Measurements from ENCODE around the gene EFCAB6. TPM values are rescaled to one million over a fixed set of nuclear protein-coding genes. Genes with fewer than 3 reads are reported as not detected.

EFCAB6 gene
- total and polyA plus RNA-seq, 9 of the 15 experiments (the other 6 are each of a cell fraction or from before 2014, with no cell fraction given): 0.06 TPM; not detected in 8

- intact Hi-C loops (cut with micrococcal nuclease) (no loop called here), in situ Hi-C loops (cut with MboI) (no loop called here)
- Histone ChIP-seq H3K4me2 (ENCODE audit: insufficient read depth, low read length) (no peak overlapping the region), H3K4me3 (no peak overlapping the region), H3K27ac (ENCODE audit: extremely low read depth, low read depth, low read length) (no peak overlapping the region), H3K27me3 (ENCODE audit: control insufficient read depth in 2 of 2, insufficient read depth in 2 of 2, low read length in 2 of 2) (no peaks in the 10 kb centered on the region), H3K79me2 (ENCODE audit: control insufficient read depth, insufficient read depth, low read length) (no peaks in the 10 kb centered on the region), H4K20me1 (replicated peaks; ENCODE audit: control insufficient read depth, insufficient read depth, low read length) (no peaks in the 10 kb centered on the region), H3K36me3 (ENCODE audit: control insufficient read depth, insufficient read depth, low read length) (no peaks in the 10 kb centered on the region), H2AFZ (ENCODE audit: low read depth, low read length) (no peak overlapping the region), H3K9me1 (ENCODE audit: control insufficient read depth, insufficient read depth, low read length) (no peaks in the 10 kb centered on the region), H3K4me1 (replicated peaks in 1 of 2; ENCODE audit: control insufficient read depth in 2 of 2, insufficient read depth in 2 of 2, low read length in 2 of 2) (no peaks in the 10 kb centered on the region; a peak in 1 of 5 replicates), H3K9ac (ENCODE audit: insufficient read depth in 1 of 2, low read depth in 2 of 2, low read length in 2 of 2) (no peak overlapping the region), H3K9me3 (replicated peaks; ENCODE audit: control insufficient read depth, insufficient read depth, low read depth, low read length) (no peaks in the 10 kb centered on the region)
- BruUV-seq (replicated peaks): no TSS peak
- 11% methylated on average over 10 of the region's 11 CpGs for WGBS (ENCODE audit: insufficient coverage, low coverage, missing lambda C conversion rate)
- ATAC-seq (peak; percentile 73), FAIRE-seq (no peak), DNase-seq (ENCODE audit: extremely low read depth in 1 of 4, low spot score in 3 of 4) (peak in 1 of 4 experiments; percentile 17)
- CTCF ChIA-PET (ENCODE audit: low intra/inter-chr PET ratio): no interaction called here
- POLR2A ChIA-PET: no interaction called here
- TF ChIP-seq CTCF (IDR thresholded peaks at IDR 0.05 in 2 of 3, conservative IDR thresholded peaks at IDR 0.05 in 1 of 3; ENCODE audit: insufficient read depth in 2 of 3, low read depth in 1 of 3, low read length in 3 of 3): peak; percentile 29 to 43 (median 33); a peak in 4 of 6 replicates
- 0 out of 4 replicates have a peak, but pooled peaks of 1 of the 2 experiments have one; percentile 5 for TF ChIP-seq RAD21 (CRISPR knock-in tag; conservative IDR thresholded peaks at IDR 0.05 in 1 of 2, IDR thresholded peaks at IDR 0.05 in 1 of 2)
- TF ChIP-seq DEAF1 (CRISPR knock-in tag; IDR thresholded peaks at IDR 0.05): no peak
Measured at GRCh38 chr22:43592476-43592875, 219.6 kb downstream of the EFCAB6 start.

Data from K562 (cell line).